ENCODE measurements around the gene ADAMTS5. TPM values are rescaled to one million over a fixed set of nuclear protein-coding genes. Genes with fewer than 3 reads are reported as not detected.

Gene ADAMTS5
- total RNA-seq, 4 donors from 2014 or later = 28.4 to 91.4 (median 47.4) TPM

GRCh38 chr21:26920055-26920454 is 46.8 kb downstream of the ADAMTS5 start:
- TF ChIP-seq CTCF (IDR thresholded peaks at IDR 0.05) = no peak
- DNase-seq (ENCODE audit: low spot score) = no peak
- ATAC-seq (ENCODE audit: low FRiP score) = no peak

- ATAC-seq (ENCODE audit: low FRiP score) (no peak), DNase-seq (ENCODE audit: low spot score) (no peak)
- TF ChIP-seq CTCF (IDR thresholded peaks at IDR 0.05) = no peak
Observed at GRCh38 chr21:26918323-26919079, 48.4 kb downstream of the ADAMTS5 start.

- no peak for TF ChIP-seq CTCF (IDR thresholded peaks at IDR 0.05)
- ATAC-seq (ENCODE audit: low FRiP score) (no peak), DNase-seq (ENCODE audit: low spot score) (no peak)
Observed at GRCh38 chr21:26916799-26917198, 50.1 kb downstream of the ADAMTS5 start.

GRCh38 chr21:26914557-26914956 is 52.3 kb downstream of the ADAMTS5 start:
- TF ChIP-seq CTCF (IDR thresholded peaks at IDR 0.05) = no peak
- ATAC-seq (ENCODE audit: low FRiP score) (no peak), DNase-seq (ENCODE audit: low spot score) (no peak)

GRCh38 chr21:26912466-26912865 is 54.4 kb downstream of the ADAMTS5 start:
- TF ChIP-seq CTCF (IDR thresholded peaks at IDR 0.05) = no peak
- ATAC-seq (ENCODE audit: low FRiP score) (no peak), DNase-seq (ENCODE audit: low spot score) (no peak)

- TF ChIP-seq CTCF (IDR thresholded peaks at IDR 0.05) = no peak
- no peak for ATAC-seq (ENCODE audit: low FRiP score)
- no peak for DNase-seq (ENCODE audit: low spot score)
Observed at GRCh38 chr21:26909972-26910371, 56.9 kb downstream of the ADAMTS5 start.

GRCh38 chr21:26900980-26901379 is 65.9 kb downstream of the ADAMTS5 start:
- DNase-seq (ENCODE audit: low spot score) = no peak
- no peak for TF ChIP-seq CTCF (IDR thresholded peaks at IDR 0.05)
- ATAC-seq (ENCODE audit: low FRiP score) = no peak
